GM23248 (cell line): ENCODE results near the gene MYH14. TPM values are rescaled to one million over a fixed set of nuclear protein-coding genes. Genes with fewer than 3 reads are reported as not detected.
"Not testable (repeated sequence)": the region's sequence is repeated elsewhere in the genome, so short reads cannot be mapped to it uniquely, and the experiment has no call there.

ENCODE experiments used
- DNase-seq: peaks from one replicate; pipeline ENCODE4 v3.0.0-alpha.2; 2015
- H2AFZ ChIP-seq: fragments of 200-600 bp; sonication (generic); 2 replicates; pipeline ENCODE4 v1.6.1; 2016; ENCODE audit warnings: antibody characterized with exemption
- H3F3A ChIP-seq: fragments of 200-600 bp; sonication (generic); 2 replicates; pipeline ENCODE4 v1.6.1; 2016; ENCODE audit warnings: mild to moderate bottlenecking, antibody characterized with exemption, mixed run types; ENCODE audit not compliant: insufficient read depth
- H3K27ac ChIP-seq: fragments of 200-600 bp; sonication (generic); 2 replicates; pipeline ENCODE4 v1.5.1; 2016; ENCODE audit warnings: mild to moderate bottlenecking
- H3K27me3 ChIP-seq: fragments of 200-600 bp; sonication (generic); replicated peaks from 2 replicates; pipeline ENCODE4 v1.6.1; 2016; ENCODE audit warnings: mild to moderate bottlenecking; ENCODE audit not compliant: insufficient read depth
- H3K36me3 ChIP-seq: fragments of 200-600 bp; sonication (generic); 2 replicates; pipeline ENCODE4 v1.6.1; 2016; ENCODE audit warnings: low read depth, mild to moderate bottlenecking
- H3K4me1 ChIP-seq: fragments of 200-600 bp; sonication (generic); 2 replicates; pipeline ENCODE4 v1.6.1; 2016; ENCODE audit warnings: mild to moderate bottlenecking; ENCODE audit not compliant: insufficient read depth
- H3K4me2 ChIP-seq: fragments of 200-600 bp; sonication (generic); one replicate; pipeline ENCODE4 v1.6.1; 2016; ENCODE audit warnings: mild to moderate bottlenecking; ENCODE audit not compliant: unreplicated experiment
- H3K4me3 ChIP-seq: fragments of 200-600 bp; sonication (generic); 2 replicates; pipeline ENCODE4 v1.5.1; 2016; ENCODE audit warnings: mild to moderate bottlenecking
- H3K79me2 ChIP-seq: fragments of 200-600 bp; sonication (generic); 2 replicates; pipeline ENCODE4 v1.6.1; 2016; ENCODE audit warnings: mild to moderate bottlenecking; ENCODE audit not compliant: insufficient read depth
- H3K9ac ChIP-seq: fragments of 200-600 bp; sonication (generic); 2 replicates; pipeline ENCODE4 v1.6.1; 2016; ENCODE audit warnings: mild to moderate bottlenecking
- H3K9me2 ChIP-seq: fragments of 200-600 bp; sonication (generic); 2 replicates; pipeline ENCODE4 v1.6.1; 2016; ENCODE audit warnings: mixed run types, mild to moderate bottlenecking, moderate library complexity; ENCODE audit not compliant: insufficient read depth
- H3K9me3 ChIP-seq: fragments of 200-600 bp; sonication (generic); one replicate; pipeline ENCODE4 v1.6.1; 2017; ENCODE audit warnings: low read depth
- H4K20me1 ChIP-seq: fragments of 200-600 bp; sonication (generic); 2 replicates; pipeline ENCODE4 v1.6.0; 2016; ENCODE audit not compliant: insufficient read depth
- EZH2 ChIP-seq: fragments of 200-600 bp; sonication (generic); IDR thresholded peaks from 2 replicates; pipeline ENCODE4 v1.6.1; 2018; ENCODE audit warnings: antibody characterized with exemption, mild to moderate bottlenecking; ENCODE audit not compliant: insufficient read depth, poor library complexity, severe bottlenecking
- EZH2phosphoT487 ChIP-seq: fragments of 200-600 bp; sonication (generic); IDR thresholded peaks from 2 replicates; pipeline ENCODE4 v1.6.1; 2018; ENCODE audit warnings: antibody characterized with exemption, moderate library complexity, mild to moderate bottlenecking, low read depth; ENCODE audit not compliant: insufficient read depth
- WGBS, 2 experiments: methylation state at CpG; one replicate each; pipeline ENCODE4 v1.1.6; 2015 to 2017; ENCODE audit warnings: low lambda C conversion rate in 2 of 2, low coverage in 1 of 2; ENCODE audit errors: missing lambda C conversion rate in 2 of 2; 5-methylcytosine and 5-hydroxymethylcytosine counted together
- in situ Hi-C: fragments of 300-500 bp; cut with MboI; formaldehyde crosslinking; loops from 2 replicates; pipeline ENCODE4 v1.15.0; 2020
- polyA plus RNA-seq: library from polyadenylated mRNA; unstranded; fragments of >200 nt; fragmentation: Nextera tagmentation; extraction: Ambion mirVana; gene quantifications from 2 replicates; pipeline ENCODE4 v1.2.1, GENCODE V29; 2016
- total RNA-seq: library from RNA; depleted of rRNA; stranded (reverse); fragments of >200 nt; shearing (Covaris generic); gene quantifications from 2 replicates; pipeline ENCODE4 v1.2.3, GENCODE V29; 2014

MYH14 gene
- total and polyA plus RNA-seq, 2 experiments from 2014 or later: not detected

DNA sequence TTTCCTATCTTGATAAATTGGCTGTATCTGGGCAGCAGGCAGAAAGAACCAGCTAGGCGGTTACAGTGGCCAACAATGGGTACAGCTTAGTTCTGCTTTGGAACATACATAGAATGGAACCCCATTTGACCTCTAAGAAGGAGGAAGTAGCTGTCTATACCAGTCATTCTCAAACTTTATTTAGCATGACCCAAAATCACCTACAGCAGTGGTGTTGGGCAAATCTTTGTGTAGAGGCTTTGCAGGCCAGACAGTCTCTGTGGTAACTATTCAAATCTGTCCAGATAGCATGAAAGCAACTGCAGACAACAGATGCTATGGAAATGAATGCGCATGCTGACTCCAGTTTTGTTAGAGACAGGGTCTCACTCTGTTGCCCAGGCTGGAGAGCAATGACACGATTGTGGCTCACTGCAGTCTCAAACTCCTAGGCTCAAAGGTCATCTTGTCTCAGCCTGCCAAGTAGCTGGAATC is 137.7 kb downstream of the MYH14 start:
- no peaks in the 10 kb centered on the region for H3K4me1 ChIP-seq
- H3K9me2 ChIP-seq: no peaks in the 10 kb centered on the region
- H3K36me3 ChIP-seq: no peaks in the 10 kb centered on the region
- no peaks in the 10 kb centered on the region for H3K27me3 ChIP-seq
- no peaks in the 10 kb centered on the region for H3F3A ChIP-seq
- no peak for DNase-seq
- WGBS, 2 experiments: 47 to 52% methylated on average over 3 of the region's 3 CpGs
- no peak overlapping the region for H3K9ac ChIP-seq
- H3K4me3 ChIP-seq: no peak overlapping the region
- H3K27ac ChIP-seq: no peak overlapping the region
- no peaks in the 10 kb centered on the region for H3K79me2 ChIP-seq
- in situ Hi-C loops: no loop called here
- TF ChIP-seq EZH2 (no peak), EZH2phosphoT487 (no peak)
- H4K20me1 ChIP-seq: no peaks in the 10 kb centered on the region
- no peak overlapping the region for H3K4me2 ChIP-seq
- H2AFZ ChIP-seq: no peak overlapping the region
- no peaks in the 10 kb centered on the region for H3K9me3 ChIP-seq

DNA sequence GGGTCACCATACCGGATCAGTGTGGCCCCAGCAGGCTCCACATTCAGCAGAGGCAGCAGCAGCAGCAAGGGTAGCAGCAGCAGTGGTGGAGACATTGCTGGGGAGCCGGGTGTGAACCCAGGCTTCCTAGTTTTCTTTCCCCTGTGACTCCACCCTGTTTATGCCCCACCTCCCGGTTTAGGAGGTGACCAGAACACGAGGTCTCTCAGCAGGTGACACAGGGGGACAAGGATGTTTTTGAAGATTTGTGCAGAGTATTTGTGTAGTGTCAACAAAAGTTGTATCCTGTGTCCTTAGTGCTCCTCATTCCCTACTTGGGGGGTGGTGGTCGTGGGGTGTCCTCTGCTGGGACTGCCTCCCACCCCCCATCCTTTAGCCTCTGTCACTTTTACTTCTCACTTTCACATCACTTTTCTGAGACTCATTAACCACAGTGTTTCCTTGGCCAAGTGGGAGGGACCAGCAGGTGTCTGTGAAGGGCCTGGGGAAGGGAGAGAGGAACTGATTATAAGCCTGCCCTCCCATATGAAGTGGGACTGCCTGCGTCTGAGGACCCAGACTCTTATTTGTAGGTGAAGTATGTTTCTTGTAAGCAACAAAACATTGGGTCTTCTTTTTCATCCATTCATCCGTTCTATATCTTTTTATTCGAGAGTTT is 141.4 kb downstream of the MYH14 start:
- Histone ChIP-seq H3K27ac (no peak overlapping the region), H2AFZ (no peak overlapping the region), H3K4me2 (no peak overlapping the region), H3F3A (no peaks in the 10 kb centered on the region), H3K9me2 (no peaks in the 10 kb centered on the region), H3K4me1 (no peaks in the 10 kb centered on the region), H4K20me1 (no peaks in the 10 kb centered on the region), H3K4me3 (no peak overlapping the region), H3K79me2 (no peaks in the 10 kb centered on the region), H3K27me3 (0 out of 2 replicates have a peak, but pooled peaks cover 5% of the 10 kb centered on the region), H3K9ac (no peak overlapping the region), H3K9me3 (no peaks in the 10 kb centered on the region), H3K36me3 (no peaks in the 10 kb centered on the region)
- WGBS, 2 experiments: 15 to 22% methylated on average over 8 of the region's 8 CpGs
- DNase-seq: no peak
- in situ Hi-C loops: no loop called here
- TF ChIP-seq EZH2 (no peak), EZH2phosphoT487 (no peak)

DNA sequence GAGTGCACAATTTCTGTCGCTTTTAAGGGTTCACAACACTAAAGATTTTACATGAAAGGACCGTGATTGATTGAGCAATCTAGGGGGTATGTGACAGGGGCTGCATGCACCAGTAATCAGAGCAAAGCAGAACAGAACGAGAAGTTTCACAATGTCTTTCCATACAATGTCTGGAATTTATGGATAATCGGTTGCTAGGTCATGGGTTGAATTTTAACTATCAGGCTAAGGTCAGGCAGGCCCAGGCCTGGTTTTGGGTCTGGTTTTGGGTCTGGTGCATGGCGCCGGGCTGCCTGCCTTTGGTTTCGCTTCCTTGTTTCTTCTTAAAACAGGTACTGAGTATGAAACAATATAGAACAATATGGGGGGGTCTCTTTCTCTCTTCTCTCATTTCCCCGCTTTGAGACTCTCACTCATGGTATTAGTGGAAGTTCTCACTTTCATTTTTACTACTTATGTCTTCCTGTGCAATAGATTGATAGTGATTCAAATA is 143.7 kb downstream of the MYH14 start:
- H3K36me3 ChIP-seq, H3K4me2 ChIP-seq, H3K27me3 ChIP-seq, H2AFZ ChIP-seq, in situ Hi-C loops, H3F3A ChIP-seq, H4K20me1 ChIP-seq, H3K4me3 ChIP-seq, H3K9me3 ChIP-seq, H3K9me2 ChIP-seq, H3K9ac ChIP-seq, H3K4me1 ChIP-seq, DNase-seq, H3K27ac ChIP-seq, H3K79me2 ChIP-seq: not testable (repeated sequence)
- 36 to 44% methylated on average over 8 of the region's 8 CpGs for WGBS, 2 experiments

DNA sequence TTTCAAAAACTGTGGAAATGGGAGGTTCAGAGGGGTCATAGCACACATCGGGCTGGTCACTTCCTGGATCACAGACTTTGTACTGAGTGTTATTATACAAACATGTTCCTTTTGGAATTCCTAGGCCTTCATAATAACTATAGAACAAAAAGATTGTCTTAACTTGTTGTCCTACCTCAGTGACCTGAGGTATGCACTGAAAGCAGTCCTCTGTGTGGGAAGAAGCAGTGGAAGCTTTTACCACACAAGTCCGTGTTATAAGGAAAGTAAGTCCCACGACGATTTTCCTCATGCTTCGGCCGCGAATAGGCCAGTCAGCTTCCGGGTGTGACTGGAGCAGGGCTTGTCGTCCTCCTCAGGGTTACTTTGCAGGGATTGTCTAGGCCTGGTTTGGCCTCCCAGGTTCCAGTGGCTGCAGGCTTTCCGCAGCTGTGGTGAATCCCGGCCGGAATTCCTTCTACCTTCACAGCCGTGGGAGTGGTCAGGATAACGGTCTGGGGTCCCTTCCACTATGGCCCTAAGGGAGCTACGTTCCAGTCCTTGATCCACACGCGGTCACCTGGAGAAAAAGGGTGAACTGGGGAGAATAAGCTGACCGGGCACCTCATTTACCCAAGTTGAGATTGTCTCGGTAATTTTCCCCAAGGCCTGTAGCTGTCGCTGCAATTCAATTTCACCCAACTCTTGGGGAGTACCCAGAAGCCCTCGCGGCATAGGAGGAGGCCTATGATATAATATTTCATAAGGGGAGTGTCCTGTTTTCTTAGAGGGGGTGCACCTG is 146.0 kb downstream of the MYH14 start:
- H4K20me1 ChIP-seq: no peaks in the 10 kb centered on the region
- H3K4me1 ChIP-seq: no peaks in the 10 kb centered on the region
- TF ChIP-seq EZH2phosphoT487: no peak
- TF ChIP-seq EZH2: no peak
- no peaks in the 10 kb centered on the region for H3K9me3 ChIP-seq
- no peaks in the 10 kb centered on the region for H3K9me2 ChIP-seq
- H3K4me3 ChIP-seq: no peak overlapping the region
- DNase-seq: no peak
- H3K27me3 ChIP-seq: 0 out of 2 replicates have a peak, but pooled peaks cover 9% of the 10 kb centered on the region
- in situ Hi-C loops: loop anchor here (25.0 kb wide), 2 partner anchors 438 to 563 kb away; partner anchors contain the start of genes ACP4 and KLK4
- no peaks in the 10 kb centered on the region for H3F3A ChIP-seq
- H3K27ac ChIP-seq: no peak overlapping the region
- no peaks in the 10 kb centered on the region for H3K36me3 ChIP-seq
- H3K9ac ChIP-seq: no peak overlapping the region
- H2AFZ ChIP-seq: 0 out of 2 replicates have a peak overlapping the region, but pooled peaks have one; percentile 41
- no peaks in the 10 kb centered on the region for H3K79me2 ChIP-seq
- H3K4me2 ChIP-seq: no peak overlapping the region
- 44 to 53% methylated on average over 20 to 22 of the region's 22 CpGs for WGBS, 2 experiments
